HEK293 (cell line): Measurements from ENCODE around the gene MCM7.

ENCODE experiments used
- CTCF ChIP-seq: fragments of 450-650 bp; formaldehyde crosslinking; IDR thresholded peaks from 2 replicates; pipeline ENCODE4 v1.5.1; 2016; ENCODE audit warnings: missing biosample characterization, missing genetic modification characterization
- PATZ1 ChIP-seq: fragments of 450-650 bp; formaldehyde crosslinking; IDR thresholded peaks from 2 replicates; pipeline ENCODE4 v1.5.1; 2016; ENCODE audit warnings: missing biosample characterization, missing genetic modification characterization
- TCF7L2 ChIP-seq: IDR thresholded peaks from 2 replicates; pipeline ENCODE4 v1.6.1; 2011; ENCODE audit warnings: low read depth, mild to moderate bottlenecking, inconsistent platforms, low read length, moderate library complexity, borderline replicate concordance
- TSHZ1 ChIP-seq: fragments of 450-650 bp; formaldehyde crosslinking; IDR thresholded peaks from 2 replicates; pipeline ENCODE4 v1.5.1; 2016; ENCODE audit warnings: missing biosample characterization, missing genetic modification characterization, borderline replicate concordance
- ZBTB44 ChIP-seq: fragments of 450-650 bp; IDR thresholded peaks from 2 replicates; pipeline ENCODE4 v1.5.1; 2018; ENCODE audit warnings: missing biosample characterization, mild to moderate bottlenecking, missing genetic modification characterization
- ZFHX2 ChIP-seq: fragments of 450-650 bp; formaldehyde crosslinking; conservative IDR thresholded peaks from 2 replicates; pipeline ENCODE4 v1.5.1; 2016; ENCODE audit warnings: missing biosample characterization, missing genetic modification characterization
- ZNF114 ChIP-seq: fragments of 450-650 bp; formaldehyde crosslinking; IDR thresholded peaks from 2 replicates; pipeline ENCODE4 v1.5.0; 2017; ENCODE audit warnings: missing biosample characterization, missing genetic modification characterization
- ZNF121 ChIP-seq: fragments of 450-650 bp; formaldehyde crosslinking; IDR thresholded peaks from 2 replicates; pipeline ENCODE4 v1.5.1; 2016; ENCODE audit warnings: missing biosample characterization, missing genetic modification characterization
- ZNF24 ChIP-seq: fragments of 450-650 bp; formaldehyde crosslinking; IDR thresholded peaks from 2 replicates; pipeline ENCODE4 v1.5.1; 2016; ENCODE audit warnings: missing biosample characterization, missing genetic modification characterization
- ZNF274 ChIP-seq, 2 experiments: fragments of 200-500 bp in 1 of 2; fragments of 450-650 bp in 1 of 2; sonication (Bioruptor generic) in 1 of 2; formaldehyde crosslinking in 1 of 2; IDR thresholded peaks; 2 replicates each; pipeline versions ENCODE4 v1.5.1 to v1.6.1; 2014 to 2016; ENCODE audit warnings: borderline replicate concordance in 1 of 2, inconsistent platforms in 1 of 2, low read length in 1 of 2, missing biosample characterization in 1 of 2, missing genetic modification characterization in 1 of 2
- ZNF280C ChIP-seq: fragments of 450-650 bp; formaldehyde crosslinking; IDR thresholded peaks from 2 replicates; pipeline ENCODE4 v1.5.1; 2016; ENCODE audit warnings: missing biosample characterization, missing genetic modification characterization
- ZNF350 ChIP-seq: fragments of 450-650 bp; formaldehyde crosslinking; IDR thresholded peaks from 2 replicates; pipeline ENCODE4 v1.5.0; 2017; ENCODE audit warnings: missing biosample characterization, mild to moderate bottlenecking, missing genetic modification characterization
- ZNF555 ChIP-seq: fragments of 450-650 bp; formaldehyde crosslinking; conservative IDR thresholded peaks from 2 replicates; pipeline ENCODE4 v1.5.1; 2017; ENCODE audit warnings: missing biosample characterization, mild to moderate bottlenecking, missing genetic modification characterization, inconsistent platforms

- TF ChIP-seq ZBTB44 (tag by site-specific recombination) (no peak), ZNF280C (tag by site-specific recombination) (no peak), CTCF (tag by site-specific recombination) (no peak), ZNF24 (no peak), ZNF121 (no peak), PATZ1 (tag by site-specific recombination) (no peak), ZNF555 (no peak), ZNF114 (no peak), ZFHX2 (tag by site-specific recombination) (no peak), TCF7L2 (no peak), ZNF350 (tag by site-specific recombination) (no peak), TSHZ1 (tag by site-specific recombination) (no peak), ZNF274 (IDR thresholded peaks at IDR 0.05; ENCODE audit: low read length) (no peak), ZNF274 (tag by site-specific recombination; IDR thresholded peaks at IDR 0.05; ENCODE audit: borderline replicate concordance) (no peak)
These were observed 44.2 kb downstream of the MCM7 start for GRCh38 chr7:100057006-100057405.
